OCI-LY3 (cell line): ENCODE measurements around the gene OCIAD1.
"Not testable (repeated sequence)": the region's sequence is repeated elsewhere in the genome, so short reads cannot be mapped to it uniquely, and the experiment has no call there.

Experiments
- H2AFZ ChIP-seq: fragments of 200-600, 300-600 bp; shearing (Covaris generic); 2 replicates; pipeline ENCODE4 v1.6.0; 2014; ENCODE audit warnings: antibody characterized with exemption, low read depth, low read length
- H3K27ac ChIP-seq: fragments of 200-600, 300-600 bp; sonication (generic); 2 replicates; pipeline ENCODE4 v1.5.1; 2014; ENCODE audit warnings: mild to moderate bottlenecking, low read length, moderate library complexity, mixed read lengths
- H3K27me3 ChIP-seq: fragments of 200-600, 300-600 bp; sonication (generic); 2 replicates; pipeline ENCODE4 v1.6.1; 2014; ENCODE audit warnings: low read depth, low read length, mixed read lengths
- H3K36me3 ChIP-seq: fragments of 200-600, 300-600 bp; sonication (generic); replicated peaks from 2 replicates; pipeline ENCODE3; 2014; ENCODE audit warnings: low read depth, low read length, mixed read lengths
- H3K4me1 ChIP-seq: fragments of 300-600, 200-600 bp; sonication (generic); 2 replicates; pipeline ENCODE4 v1.6.1; 2014; ENCODE audit warnings: low read length, mixed read lengths
- H3K4me2 ChIP-seq: fragments of 200-600, 300-600 bp; sonication (generic); 2 replicates; pipeline ENCODE4 v1.6.1; 2014; ENCODE audit warnings: low read length, mixed read lengths
- H3K4me3 ChIP-seq: fragments of 300-600, 200-600 bp; sonication (generic); 2 replicates; pipeline ENCODE4 v1.5.1; 2014; ENCODE audit warnings: antibody characterized with exemption, mild to moderate bottlenecking, low read length, moderate library complexity
- H3K79me2 ChIP-seq: fragments of 300-600, 200-600 bp; shearing (Covaris generic); 2 replicates; pipeline ENCODE4 v1.6.1; 2014; ENCODE audit warnings: mild to moderate bottlenecking, low read length, mixed read lengths
- H3K9ac ChIP-seq: fragments of 300-600, 200-600 bp; shearing (Covaris generic); 2 replicates; pipeline ENCODE4 v1.6.0; 2014; ENCODE audit warnings: mild to moderate bottlenecking, low read length, moderate library complexity
- H3K9me3 ChIP-seq: fragments of 200-600, 300-600 bp; shearing (Covaris generic); 2 replicates; pipeline ENCODE4 v1.6.1; 2014; ENCODE audit warnings: low read length, mixed read lengths; ENCODE audit not compliant: insufficient read depth
- H4K20me1 ChIP-seq: fragments of 200-600, 300-600 bp; sonication (generic); 2 replicates; pipeline ENCODE4 v1.6.1; 2016; ENCODE audit warnings: low read length, mixed read lengths; ENCODE audit not compliant: insufficient read depth
- CTCF ChIP-seq: fragments of 200-600, 300-600 bp; sonication (generic); IDR thresholded peaks from 2 replicates; pipeline ENCODE4 v1.5.1; 2014; ENCODE audit warnings: antibody characterized with exemption, low read length, low read depth
- EZH2phosphoT487 ChIP-seq: fragments of 200-600 bp; shearing (Covaris generic); IDR thresholded peaks from 2 replicates; pipeline ENCODE4 v1.6.1; 2018; ENCODE audit warnings: antibody characterized with exemption, mixed run types, low read depth

OCIAD1 gene

DNA sequence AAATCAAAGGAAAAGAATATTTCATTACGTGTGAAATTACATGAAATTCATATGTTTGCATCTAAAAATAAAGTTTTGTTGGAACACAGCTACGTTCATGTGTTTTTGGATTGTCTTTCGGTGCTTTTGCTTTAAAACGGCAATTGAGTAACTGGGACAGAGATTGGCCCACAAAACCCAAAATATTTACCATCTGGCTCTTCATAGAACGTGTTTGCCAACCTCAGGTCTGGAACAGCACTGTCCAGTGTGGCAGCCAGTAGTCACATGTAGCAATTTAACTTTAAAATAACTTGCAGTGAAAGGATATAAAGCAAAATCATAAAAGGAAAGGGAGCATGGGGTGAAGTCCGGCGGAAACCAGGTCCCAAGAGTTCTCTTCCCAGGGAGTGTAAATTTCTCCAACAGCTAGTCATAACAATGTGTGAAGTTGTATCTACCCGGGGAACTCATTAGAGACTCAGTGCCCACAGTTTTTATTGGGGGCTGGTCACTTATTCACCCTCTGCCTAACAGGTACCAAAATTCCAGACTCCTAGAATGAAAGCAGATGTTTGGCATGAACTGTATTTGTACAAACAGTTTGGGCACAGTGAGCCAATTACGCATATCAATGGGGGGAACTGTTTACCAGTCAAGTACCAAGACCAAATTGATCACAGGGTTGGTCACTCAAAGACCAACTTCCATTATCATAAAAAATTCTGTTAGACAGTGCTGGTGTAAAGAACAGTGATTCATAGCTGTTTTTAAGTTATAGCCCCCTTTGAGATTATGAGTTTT lies 10.3 kb downstream of the OCIAD1 start:
- peaks cover 13% of the 10 kb centered on the region; the same call in 1 of the 2 replicates for H4K20me1 ChIP-seq
- peaks cover 61% of the 10 kb centered on the region for H3K36me3 ChIP-seq
- H3K4me1 ChIP-seq, result no peaks in the 10 kb centered on the region
- H3K9me3 ChIP-seq, result no peaks in the 10 kb centered on the region
- H3K27me3 ChIP-seq, result no peaks in the 10 kb centered on the region
- H3K4me3 ChIP-seq, result no peak overlapping the region
- H3K79me2 ChIP-seq, result peaks cover 29% of the 10 kb centered on the region
- H2AFZ ChIP-seq, result no peak overlapping the region
- no peak overlapping the region for H3K4me2 ChIP-seq
- TF ChIP-seq EZH2phosphoT487 (no peak), CTCF (no peak)
- H3K27ac ChIP-seq, result no peak overlapping the region
- no peak overlapping the region for H3K9ac ChIP-seq

DNA sequence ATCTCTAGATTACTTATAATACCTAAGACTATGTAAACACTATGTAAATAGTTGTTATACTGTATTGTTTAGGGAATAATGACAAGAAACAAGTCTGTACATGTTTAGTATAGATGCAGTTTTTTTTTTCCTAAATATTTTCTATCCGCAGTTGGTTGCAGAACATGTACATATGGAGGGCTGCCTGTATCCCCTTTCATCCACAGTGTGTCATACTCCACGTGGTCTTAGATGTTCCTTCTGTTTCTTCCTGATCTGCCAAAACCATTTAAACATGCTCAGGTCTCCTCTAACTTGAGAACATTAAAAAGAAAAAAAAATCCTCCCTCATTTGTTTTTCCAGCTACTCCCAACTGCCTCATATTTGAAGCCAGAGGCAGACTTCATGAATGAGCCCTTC lies 14.0 kb downstream of the OCIAD1 start:
- Histone ChIP-seq H3K36me3 (peaks cover 63% of the 10 kb centered on the region), H3K9ac (no peak overlapping the region), H3K27ac (no peak overlapping the region), H3K27me3 (no peaks in the 10 kb centered on the region), H2AFZ (no peak overlapping the region), H3K4me2 (no peak overlapping the region), H3K4me1 (no peaks in the 10 kb centered on the region), H3K4me3 (no peak overlapping the region), H4K20me1 (peaks cover 6% of the 10 kb centered on the region; the same call in 1 of the 2 replicates), H3K9me3 (no peaks in the 10 kb centered on the region), H3K79me2 (peaks cover 20% of the 10 kb centered on the region)
- TF ChIP-seq CTCF (no peak), EZH2phosphoT487 (no peak)

GRCh38 chr4:48848799-48849198 lies 17.9 kb downstream of the OCIAD1 start:
- not testable (repeated sequence) for H3K79me2 ChIP-seq, H3K9me3 ChIP-seq, H3K27ac ChIP-seq, H3K27me3 ChIP-seq, H4K20me1 ChIP-seq, H2AFZ ChIP-seq, H3K4me3 ChIP-seq, H3K4me1 ChIP-seq, H3K4me2 ChIP-seq, H3K9ac ChIP-seq
- H3K36me3 ChIP-seq, result peaks cover 46% of the 10 kb centered on the region

DNA sequence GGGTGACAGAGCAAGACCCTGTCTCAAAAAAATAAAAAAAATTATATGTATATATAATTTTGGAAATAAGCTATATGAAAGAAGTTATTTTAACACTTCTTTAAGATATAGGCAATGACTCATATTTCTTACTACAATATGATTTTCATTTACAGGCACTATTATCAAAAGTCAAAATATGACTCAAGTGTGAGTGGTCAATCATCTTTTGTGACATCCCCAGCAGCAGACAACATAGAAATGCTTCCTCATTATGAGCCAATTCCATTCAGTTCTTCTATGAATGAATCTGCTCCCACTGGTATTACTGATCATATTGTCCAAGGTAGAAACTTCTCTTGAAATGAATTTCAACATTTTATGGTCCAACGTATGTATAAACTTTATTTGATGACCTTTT lies 20.8 kb downstream of the OCIAD1 start:
- Histone ChIP-seq H2AFZ (no peak overlapping the region), H3K27ac (no peak overlapping the region), H3K36me3 (peaks cover 30% of the 10 kb centered on the region), H3K9me3 (no peaks in the 10 kb centered on the region), H3K79me2 (peaks cover 2% of the 10 kb centered on the region; the same call in 1 of the 2 replicates), H3K27me3 (no peaks in the 10 kb centered on the region), H3K4me2 (no peak overlapping the region), H3K4me3 (no peak overlapping the region), H3K9ac (no peak overlapping the region), H3K4me1 (no peaks in the 10 kb centered on the region), H4K20me1 (no peaks in the 10 kb centered on the region)
- TF ChIP-seq EZH2phosphoT487 (no peak), CTCF (no peak)
